HG02571 (cell line): ENCODE data around the gene TTLL11.

Experiments
- ATAC-seq: cut with Tn5 transposase; IDR thresholded peaks from one replicate; pipeline ENCODE4 v1.9.1; 2021; ENCODE audit warnings: mild to moderate bottlenecking, moderate library complexity; ENCODE audit not compliant: unreplicated experiment

TTLL11 gene

GRCh38 chr9:121886759-121887485, 206.2 kb downstream of the TTLL11 start:
- ATAC-seq = no peak

- ATAC-seq = no peak
Observed at GRCh38 chr9:121885345-121885901, 207.7 kb downstream of the TTLL11 start.

GRCh38 chr9:121884057-121884541, 209.0 kb downstream of the TTLL11 start:
- ATAC-seq = no peak

- no peak for ATAC-seq
Observed at GRCh38 chr9:121883281-121884056, 209.6 kb downstream of the TTLL11 start.

GRCh38 chr9:121881920-121882500, 211.1 kb downstream of the TTLL11 start:
- no peak for ATAC-seq

GRCh38 chr9:121880343-121880898, 212.7 kb downstream of the TTLL11 start:
- ATAC-seq = no peak

- no peak for ATAC-seq
Observed at GRCh38 chr9:121878271-121878822, 214.8 kb downstream of the TTLL11 start.

- no peak for ATAC-seq
Observed at GRCh38 chr9:121876658-121877271, 216.3 kb downstream of the TTLL11 start.

GRCh38 chr9:121876255-121876654, 216.9 kb downstream of the TTLL11 start:
- ATAC-seq = no peak

GRCh38 chr9:121874524-121874923, 218.6 kb downstream of the TTLL11 start:
- ATAC-seq = no peak

- ATAC-seq = no peak
Observed at GRCh38 chr9:121871431-121872025, 221.6 kb downstream of the TTLL11 start.

GRCh38 chr9:121870271-121870670, 222.8 kb downstream of the TTLL11 start:
- ATAC-seq = no peak

GRCh38 chr9:121868626-121869025, 224.5 kb downstream of the TTLL11 start:
- no peak for ATAC-seq

- ATAC-seq = no peak
Observed at GRCh38 chr9:121866927-121867326, 226.2 kb downstream of the TTLL11 start.

- ATAC-seq = no peak
Observed at GRCh38 chr9:121865884-121866283, 227.2 kb downstream of the TTLL11 start.

GRCh38 chr9:121865060-121865459, 228.0 kb downstream of the TTLL11 start:
- ATAC-seq = no peak

GRCh38 chr9:121863955-121864354, 229.2 kb downstream of the TTLL11 start:
- ATAC-seq = no peak

GRCh38 chr9:121862371-121863332, 230.5 kb downstream of the TTLL11 start:
- ATAC-seq = no peak
